ENCODE data around the gene CNDP1.

Gene CNDP1

DNA sequence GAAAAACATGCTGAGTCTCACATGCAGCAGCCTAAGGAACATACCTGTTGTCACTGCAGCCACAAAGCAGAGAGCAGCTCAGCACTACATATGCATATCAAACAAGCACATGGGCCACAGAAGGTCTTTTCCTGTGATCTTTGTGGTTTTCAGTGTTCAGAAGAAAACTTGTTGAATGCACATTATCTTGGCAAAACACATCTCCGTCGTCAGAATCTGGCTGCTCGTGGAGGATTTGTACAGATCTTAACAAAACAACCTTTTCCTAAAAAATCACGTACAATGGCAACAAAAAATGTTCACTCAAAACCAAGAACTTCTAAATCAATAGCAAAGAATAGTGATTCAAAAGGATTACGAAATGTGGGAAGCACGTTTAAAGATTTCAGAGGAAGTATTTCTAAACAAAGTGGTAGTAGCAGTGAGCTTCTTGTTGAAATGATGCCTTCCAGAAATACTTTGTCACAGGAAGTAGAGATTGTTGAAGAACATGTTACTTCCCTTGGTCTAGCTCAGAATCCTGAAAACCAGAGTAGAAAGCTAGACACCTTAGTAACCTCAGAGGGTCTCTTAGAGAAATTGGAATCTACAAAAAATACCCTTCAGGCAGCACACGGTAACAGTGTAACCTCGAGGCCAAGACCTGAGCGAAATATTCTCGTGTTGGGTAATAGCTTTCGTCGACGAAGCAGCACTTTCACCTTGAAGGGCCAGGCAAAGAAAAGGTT lies 97.5 kb downstream of the CNDP1 start:
- no peak for DNase-seq

DNA sequence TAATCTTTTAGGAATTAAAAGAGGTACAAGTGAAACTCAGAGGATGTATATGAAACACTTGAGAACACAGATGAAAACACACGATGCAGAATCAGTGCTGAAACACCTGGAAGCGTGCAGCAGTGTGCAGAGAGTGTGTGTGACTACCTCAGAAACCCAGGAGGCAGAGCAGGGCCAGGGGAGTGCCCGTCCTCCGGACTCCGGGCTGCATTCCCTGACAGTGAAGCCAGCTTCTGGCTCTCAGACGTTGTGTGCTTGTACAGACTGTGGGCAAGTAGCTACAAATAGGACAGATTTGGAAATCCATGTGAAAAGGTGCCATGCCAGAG lies 98.0 kb downstream of the CNDP1 start:
- no peak for DNase-seq

DNA sequence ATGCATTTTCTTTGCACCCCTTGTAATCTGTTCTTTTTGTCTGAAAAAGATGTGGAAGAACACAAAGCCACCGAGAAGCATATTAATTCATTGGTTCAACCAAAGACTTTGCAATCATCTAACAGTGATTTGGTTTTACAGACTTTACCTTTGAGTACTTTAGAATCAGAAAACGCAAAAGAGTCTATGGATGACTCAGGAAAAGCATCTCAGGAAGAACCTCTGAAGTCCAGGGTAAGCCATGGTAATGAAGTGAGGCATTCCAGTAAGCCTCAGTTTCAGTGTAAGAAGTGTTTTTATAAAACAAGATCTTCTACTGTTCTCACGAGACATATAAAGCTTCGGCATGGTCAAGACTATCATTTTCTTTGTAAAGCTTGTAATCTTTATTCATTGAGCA lies 98.6 kb downstream of the CNDP1 start:
- no peak for DNase-seq

GRCh38 chr18:74633652-74634352 lies 99.5 kb downstream of the CNDP1 start:
- no peak for DNase-seq

GRCh38 chr18:74635224-74635975 lies 101.1 kb downstream of the CNDP1 start:
- DNase-seq: no peak

Data from activated CD4-positive, alpha-beta T cell treated with anti-CD3 and anti-CD28 coated beads, Interleukin-2, amount 50 U/mL, for 4 hours (primary cell).